ENCODE measurements around the gene IQCF6. TPM values are rescaled to one million over a fixed set of nuclear protein-coding genes. Genes with fewer than 3 reads are reported as not detected.

IQCF6 gene
- total RNA-seq, 1 donor from 2014 or later = not detected

DNA sequence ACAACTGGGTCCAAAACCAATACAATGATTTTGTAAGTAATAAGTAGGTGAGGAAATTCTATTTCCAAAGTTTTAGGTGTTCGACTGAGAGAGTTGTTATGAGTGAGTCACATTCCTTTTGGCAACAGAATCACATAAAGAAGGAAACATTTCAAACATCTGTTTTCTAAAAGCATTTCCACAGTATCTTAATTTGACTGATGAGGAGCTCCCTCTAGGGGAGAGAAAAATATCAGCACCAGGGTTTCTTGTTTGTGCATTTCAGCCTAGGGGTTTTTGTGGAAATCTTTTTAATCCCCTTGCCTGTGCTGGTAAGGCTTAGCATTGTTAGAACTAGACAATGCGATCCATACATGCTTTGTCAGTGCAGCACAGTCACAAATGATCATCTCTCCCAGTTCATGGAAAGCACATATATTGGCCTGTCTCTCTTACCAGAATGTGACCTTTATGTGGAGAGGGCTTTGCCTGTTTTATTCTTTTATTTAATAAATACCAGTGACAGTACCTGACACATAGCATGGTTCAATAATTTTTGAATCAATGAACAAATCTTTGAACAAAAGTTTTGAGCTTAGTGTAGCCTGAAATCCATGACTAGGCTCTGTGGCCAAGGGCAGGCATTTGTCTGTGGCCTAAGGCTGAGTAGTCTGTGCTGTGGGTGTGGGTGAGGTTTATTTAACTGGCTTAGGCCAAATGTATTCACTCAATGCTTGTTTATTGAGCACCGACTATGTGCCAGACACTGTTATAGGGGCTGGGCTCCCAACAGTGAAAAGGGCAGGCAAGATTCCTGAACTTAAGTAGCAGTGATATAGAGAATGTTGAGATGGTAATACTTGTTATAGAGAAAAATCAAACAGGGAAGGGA, 21.1 kb upstream of the IQCF6 start:
- no peak overlapping the region for H3K27ac Mint-ChIP-seq (ENCODE audit: unreplicated experiment)
- DNase-seq (ENCODE audit: low read depth) = peak; percentile 68
- no peaks in the 10 kb centered on the region for H3K9me3 ChIP-seq (ENCODE audit: insufficient read depth, low read depth, low read length)
- no peak for TF ChIP-seq EZH2 (IDR thresholded peaks at IDR 0.05; ENCODE audit: insufficient read depth, low read length)
- TF ChIP-seq CTCF (IDR thresholded peaks at IDR 0.05; ENCODE audit: insufficient read depth, low read depth, low read length) = peak; percentile 90
- no peak overlapping the region for H3K9ac ChIP-seq (ENCODE audit: low read length)
- no peaks in the 10 kb centered on the region for H4K20me1 ChIP-seq (ENCODE audit: insufficient read depth, low read length)
- H3K27me3 ChIP-seq (ENCODE audit: insufficient read depth, low read length) = peaks cover 12% of the 10 kb centered on the region
- H3K27ac ChIP-seq (ENCODE audit: low read depth, low read length) = no peak overlapping the region
- H2AFZ ChIP-seq (ENCODE audit: low read depth, low read length) = no peak overlapping the region
- H3K4me3 Mint-ChIP-seq (ENCODE audit: unreplicated experiment) = no peak overlapping the region
- H3K27me3 Mint-ChIP-seq (ENCODE audit: low read depth, unreplicated experiment) = peaks cover 6% of the 10 kb centered on the region
- no peak overlapping the region for H3K4me3 ChIP-seq (ENCODE audit: insufficient read depth, low read depth, low read length)
- no peaks in the 10 kb centered on the region for H3K79me2 ChIP-seq (ENCODE audit: insufficient read depth, low read length)
- FAIRE-seq = peak; percentile 54
- H3K9me3 Mint-ChIP-seq (ENCODE audit: unreplicated experiment) = no peaks in the 10 kb centered on the region
- H3K36me3 ChIP-seq (ENCODE audit: insufficient read depth, low read length) = no peaks in the 10 kb centered on the region
- H3K4me2 ChIP-seq (ENCODE audit: low read length) = no peak overlapping the region
- no peaks in the 10 kb centered on the region for H3K36me3 Mint-ChIP-seq (ENCODE audit: low read depth, unreplicated experiment)
- peaks cover 3% of the 10 kb centered on the region for H3K4me1 Mint-ChIP-seq (ENCODE audit: low read depth, unreplicated experiment)
- H3K4me1 ChIP-seq (ENCODE audit: insufficient read depth, low read length) = no peaks in the 10 kb centered on the region

DNA sequence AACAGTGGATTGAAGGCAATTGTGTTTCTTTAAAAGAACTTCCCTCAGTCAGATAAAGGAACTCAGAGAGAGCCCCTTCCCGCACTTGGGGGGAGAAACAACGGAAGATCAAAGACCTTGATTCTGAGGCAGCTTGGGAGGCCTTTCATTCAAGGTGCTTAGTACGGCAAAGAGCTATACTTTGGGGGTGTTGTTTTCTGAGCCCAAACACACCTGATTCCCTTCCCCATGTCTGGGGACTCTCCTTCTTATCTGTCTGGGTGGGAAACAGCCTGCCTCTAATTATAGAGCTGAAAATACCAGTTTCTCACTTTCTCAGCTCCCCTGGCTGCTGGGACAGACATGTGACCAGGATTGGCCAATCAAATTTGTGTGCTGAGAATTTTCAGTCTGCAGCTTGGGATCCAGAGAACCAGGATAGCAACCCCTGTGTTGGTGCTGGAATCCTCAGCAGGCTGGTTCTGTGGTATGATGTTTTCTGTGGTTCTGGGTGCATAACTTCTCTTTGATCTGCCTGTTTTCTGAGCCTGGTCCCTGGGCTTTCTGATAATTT, 19.4 kb upstream of the IQCF6 start:
- Mint-ChIP-seq H3K4me3 (ENCODE audit: unreplicated experiment) (no peak overlapping the region), H3K4me1 (ENCODE audit: low read depth, unreplicated experiment) (peaks cover 3% of the 10 kb centered on the region), H3K27me3 (ENCODE audit: low read depth, unreplicated experiment) (peaks cover 6% of the 10 kb centered on the region), H3K36me3 (ENCODE audit: low read depth, unreplicated experiment) (no peaks in the 10 kb centered on the region), H3K9me3 (ENCODE audit: unreplicated experiment) (no peaks in the 10 kb centered on the region), H3K27ac (ENCODE audit: unreplicated experiment) (no peak overlapping the region)
- H3K9me3 ChIP-seq (ENCODE audit: insufficient read depth, low read depth, low read length) = no peaks in the 10 kb centered on the region
- FAIRE-seq = no peak
- H3K36me3 ChIP-seq (ENCODE audit: insufficient read depth, low read length) = no peaks in the 10 kb centered on the region
- no peaks in the 10 kb centered on the region for H3K4me1 ChIP-seq (ENCODE audit: insufficient read depth, low read length)
- H3K79me2 ChIP-seq (ENCODE audit: insufficient read depth, low read length) = no peaks in the 10 kb centered on the region
- no peak overlapping the region for H3K4me3 ChIP-seq (ENCODE audit: insufficient read depth, low read depth, low read length)
- H2AFZ ChIP-seq (ENCODE audit: low read depth, low read length) = no peak overlapping the region
- no peak overlapping the region for H3K9ac ChIP-seq (ENCODE audit: low read length)
- H3K27me3 ChIP-seq (ENCODE audit: insufficient read depth, low read length) = peaks cover 10% of the 10 kb centered on the region
- no peaks in the 10 kb centered on the region for H4K20me1 ChIP-seq (ENCODE audit: insufficient read depth, low read length)
- no peak overlapping the region for H3K4me2 ChIP-seq (ENCODE audit: low read length)
- no peak for DNase-seq (ENCODE audit: low read depth)
- no peak overlapping the region for H3K27ac ChIP-seq (ENCODE audit: low read depth, low read length)
- TF ChIP-seq CTCF (IDR thresholded peaks at IDR 0.05; ENCODE audit: insufficient read depth, low read depth, low read length) (no peak), EZH2 (IDR thresholded peaks at IDR 0.05; ENCODE audit: insufficient read depth, low read length) (no peak)

GRCh38 chr3:51796854-51797253, 17.8 kb upstream of the IQCF6 start:
- Mint-ChIP-seq H3K36me3 (ENCODE audit: low read depth, unreplicated experiment) (no peaks in the 10 kb centered on the region), H3K27me3 (ENCODE audit: low read depth, unreplicated experiment) (no peaks in the 10 kb centered on the region), H3K4me3 (ENCODE audit: unreplicated experiment) (no peak overlapping the region), H3K27ac (ENCODE audit: unreplicated experiment) (no peak overlapping the region), H3K9me3 (ENCODE audit: unreplicated experiment) (no peaks in the 10 kb centered on the region), H3K4me1 (ENCODE audit: low read depth, unreplicated experiment) (peaks cover 3% of the 10 kb centered on the region)
- no peak overlapping the region for H3K4me3 ChIP-seq (ENCODE audit: insufficient read depth, low read depth, low read length)
- H3K36me3 ChIP-seq (ENCODE audit: insufficient read depth, low read length) = no peaks in the 10 kb centered on the region
- H3K4me2 ChIP-seq (ENCODE audit: low read length) = no peak overlapping the region
- H3K27me3 ChIP-seq (ENCODE audit: insufficient read depth, low read length) = peaks cover 10% of the 10 kb centered on the region
- no peaks in the 10 kb centered on the region for H3K79me2 ChIP-seq (ENCODE audit: insufficient read depth, low read length)
- no peaks in the 10 kb centered on the region for H4K20me1 ChIP-seq (ENCODE audit: insufficient read depth, low read length)
- no peaks in the 10 kb centered on the region for H3K9me3 ChIP-seq (ENCODE audit: insufficient read depth, low read depth, low read length)
- TF ChIP-seq EZH2 (IDR thresholded peaks at IDR 0.05; ENCODE audit: insufficient read depth, low read length) (no peak), CTCF (IDR thresholded peaks at IDR 0.05; ENCODE audit: insufficient read depth, low read depth, low read length) (no peak)
- H2AFZ ChIP-seq (ENCODE audit: low read depth, low read length) = no peak overlapping the region
- no peak overlapping the region for H3K9ac ChIP-seq (ENCODE audit: low read length)
- H3K4me1 ChIP-seq (ENCODE audit: insufficient read depth, low read length) = no peaks in the 10 kb centered on the region
- H3K27ac ChIP-seq (ENCODE audit: low read depth, low read length) = no peak overlapping the region
- FAIRE-seq (no peak), DNase-seq (ENCODE audit: low read depth) (no peak)
